ENCODE measurements around the gene CA12. TPM values are rescaled to one million over a fixed set of nuclear protein-coding genes. Genes with fewer than 3 reads are reported as not detected.

The CA12 gene
- total and polyA plus RNA-seq, 2 donors (not counting 3 experiments of a cell fraction or from before 2014, with no cell fraction given): 1.1 to 5.9 TPM

GRCh38 chr15:63337046-63337445, 44.6 kb downstream of the CA12 start:
- peaks cover 0 to 2% of the 10 kb centered on the region in 2 experiments for H3K27me3 ChIP-seq (ENCODE audit: control insufficient read depth in 2 of 2, insufficient read depth in 2 of 2, low read length in 2 of 2)
- TF ChIP-seq JUN (IDR thresholded peaks at IDR 0.05; ENCODE audit: borderline replicate concordance, insufficient read depth, insufficient read length, low read depth): no peak
- TF ChIP-seq CTCF (IDR thresholded peaks at IDR 0.05; ENCODE audit: extremely low read depth in 1 of 2, insufficient read depth in 1 of 2, low read depth in 1 of 2, low read length in 2 of 2): no peak
- TF ChIP-seq MYC (IDR thresholded peaks at IDR 0.05; ENCODE audit: low read depth, low read length): no peak
- no peak for TF ChIP-seq EZH2 (IDR thresholded peaks at IDR 0.05; ENCODE audit: borderline replicate concordance, low read depth, low read length, severe bottlenecking)
- TF ChIP-seq FOS (IDR thresholded peaks at IDR 0.05; ENCODE audit: borderline replicate concordance, insufficient read depth, low read length): no peak
- no peak for TF ChIP-seq POLR2AphosphoS5 (IDR thresholded peaks at IDR 0.05; ENCODE audit: insufficient read depth, low read depth, low read length)
- no peak for TF ChIP-seq MAX (IDR thresholded peaks at IDR 0.05; ENCODE audit: insufficient read depth, insufficient read length)
- no peak for TF ChIP-seq GATA2 (IDR thresholded peaks at IDR 0.05; ENCODE audit: insufficient read depth, insufficient read length, low read depth, low read length)
- no peak for TF ChIP-seq POLR2A (IDR thresholded peaks at IDR 0.05; ENCODE audit: low read depth, low read length)
- DNase-seq (ENCODE audit: low read depth, low spot score) (no peak), FAIRE-seq (peak; percentile 15)
- no peaks in the 10 kb centered on the region for H3K9me3 ChIP-seq (replicated peaks; ENCODE audit: control insufficient read depth, insufficient read depth, low read length)
- H3K79me2 ChIP-seq (ENCODE audit: control insufficient read depth, insufficient read depth, low read length): no peaks in the 10 kb centered on the region
- BruUV-seq (replicated peaks): no TSS peak
- dilution Hi-C loops (cut with MboI; ENCODE audit: extremely low pct_ligation_motif_present, low sequenced_read_pairs): no loop called here
- no peaks in the 10 kb centered on the region for H3K9me1 ChIP-seq (replicated peaks; ENCODE audit: control insufficient read depth, extremely low read depth, insufficient read depth, low read length)
- H3K9ac ChIP-seq (replicated peaks; ENCODE audit: extremely low read depth, insufficient read depth, low read length): no peak overlapping the region
- ChIA-PET CTCF (interaction anchor here (1.2 kb wide), 1 partner anchor 43 kb away, joined by 3 read pairs; no protein-coding TSS in a partner anchor), POLR2A (no interaction called here)
- H4K20me1 ChIP-seq (replicated peaks; ENCODE audit: control insufficient read depth, extremely low read depth, insufficient read depth, low read length): no peaks in the 10 kb centered on the region
- peaks cover 10% of the 10 kb centered on the region for H3K4me1 ChIP-seq (ENCODE audit: control insufficient read depth, extremely low read depth, insufficient read depth, low read length)
- H3K4me3 ChIP-seq (replicated peaks in 1 of 3; ENCODE audit: insufficient read depth in 1 of 3, low read depth in 1 of 3, low read length in 3 of 3): no peak overlapping the region
- no peak overlapping the region for H3K27ac ChIP-seq (ENCODE audit: insufficient read depth, low read depth, low read length)
- H2AFZ ChIP-seq (ENCODE audit: low read depth, low read length): no peak overlapping the region
- H3K4me2 ChIP-seq (ENCODE audit: insufficient read depth, low read length): no peak overlapping the region
- intact Hi-C loops (cut with micrococcal nuclease): no loop called here
- H3K36me3 ChIP-seq (ENCODE audit: control insufficient read depth in 2 of 2, extremely low read depth in 1 of 2, insufficient read depth in 2 of 2, low read length in 2 of 2): no peaks in the 10 kb centered on the region

Measured in endothelial cell of umbilical vein (primary cell).